ENCODE results near the gene NDE1.
"Not testable (repeated sequence)": the region's sequence is repeated elsewhere in the genome, so short reads cannot be mapped to it uniquely, and the experiment has no call there.

NDE1 gene

DNA sequence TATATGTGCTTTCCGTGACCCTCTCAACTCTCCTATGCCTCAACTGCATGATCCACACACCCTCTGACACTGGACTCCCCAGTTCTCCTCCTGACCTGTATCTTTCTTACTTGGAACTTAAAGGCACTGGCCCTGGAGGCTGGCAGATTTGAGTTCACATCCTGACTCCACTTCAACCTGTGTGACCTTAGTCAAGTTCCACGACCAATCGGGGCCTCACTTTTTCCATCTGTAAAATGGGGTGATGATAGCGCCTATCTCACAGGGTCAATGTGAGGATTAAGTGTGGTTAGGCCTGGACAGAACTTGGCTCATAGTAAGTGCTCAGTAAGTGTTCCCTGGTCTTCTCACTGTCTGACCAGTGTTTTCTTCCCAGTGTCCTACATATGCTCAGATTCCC is 32.1 kb upstream of the NDE1 start:
- in situ Hi-C loops (cut with MboI; ENCODE audit: low pct_unique_long_range_greater_than_20kb, low sequenced_read_pairs) = no loop called here
- DNase-seq = no peak

DNA sequence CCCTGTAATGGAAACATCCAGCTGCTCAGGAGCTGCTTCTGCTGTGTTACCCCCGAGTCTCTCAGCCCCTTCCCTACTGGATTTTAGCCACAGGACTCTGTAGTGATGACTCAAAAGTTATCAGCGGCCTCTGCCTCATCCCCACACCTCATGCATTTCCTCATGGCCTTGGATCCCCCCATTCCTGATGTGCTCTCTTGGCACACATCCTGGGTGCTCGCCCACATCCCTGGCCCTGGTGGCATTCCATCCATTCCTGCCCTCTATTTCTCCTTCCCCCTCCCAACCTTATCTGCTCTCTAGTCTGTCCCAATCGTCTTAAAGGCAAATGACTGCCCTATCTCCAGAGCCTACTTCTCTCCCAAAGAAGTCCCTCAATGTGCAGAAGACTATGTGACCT is 31.7 kb upstream of the NDE1 start:
- no peak for DNase-seq
- in situ Hi-C loops (cut with MboI; ENCODE audit: low pct_unique_long_range_greater_than_20kb, low sequenced_read_pairs) = no loop called here

DNA sequence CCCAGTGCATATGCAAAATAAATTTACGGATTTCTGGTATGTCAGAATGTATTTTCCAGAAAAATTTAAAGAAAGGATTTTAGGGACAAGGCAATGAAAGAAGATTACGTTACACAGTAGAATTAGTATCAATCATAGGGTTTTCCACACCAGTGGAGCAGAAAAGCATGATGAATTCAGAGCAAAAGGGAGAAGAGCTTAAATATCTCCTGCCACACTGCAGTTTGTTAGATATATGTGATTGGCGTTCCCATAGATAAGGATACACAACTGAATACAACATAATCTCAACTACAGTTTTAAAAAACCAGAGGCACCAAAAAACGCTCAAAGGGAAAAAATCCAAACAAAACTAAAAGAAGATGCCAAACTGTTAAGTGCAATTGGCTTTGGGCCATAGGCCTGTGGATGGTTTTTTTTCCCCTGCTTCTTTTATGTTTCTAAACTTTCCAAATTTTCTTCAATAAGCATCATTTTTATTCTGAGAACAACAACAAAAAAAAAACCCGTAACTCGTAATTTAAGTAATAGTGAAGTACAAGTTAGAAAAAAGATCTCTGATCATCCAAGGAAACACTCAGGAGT is 29.3 kb upstream of the NDE1 start:
- DNase-seq = no peak
- in situ Hi-C loops (cut with MboI; ENCODE audit: low pct_unique_long_range_greater_than_20kb, low sequenced_read_pairs) = no loop called here

DNA sequence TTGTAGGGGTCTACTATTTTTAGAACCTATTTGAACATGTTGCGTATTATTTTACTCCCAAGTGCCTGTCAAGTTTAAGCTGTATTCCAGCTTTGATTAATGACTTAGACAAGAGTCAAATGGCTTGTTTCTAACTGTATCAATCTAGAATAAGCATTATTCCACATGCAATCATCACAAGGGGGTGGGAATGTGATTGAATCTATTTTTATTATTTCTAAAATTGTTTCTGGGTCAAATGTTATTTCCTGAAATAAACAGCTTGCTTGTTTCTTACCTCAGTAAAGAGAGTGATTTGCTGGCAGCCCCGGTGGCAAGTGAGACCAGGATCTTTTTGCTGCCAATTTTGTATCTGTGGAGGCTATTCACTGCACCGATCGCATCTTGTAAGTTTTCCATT is 28.6 kb upstream of the NDE1 start:
- in situ Hi-C loops (cut with MboI; ENCODE audit: low pct_unique_long_range_greater_than_20kb, low sequenced_read_pairs) = no loop called here
- no peak for DNase-seq

DNA sequence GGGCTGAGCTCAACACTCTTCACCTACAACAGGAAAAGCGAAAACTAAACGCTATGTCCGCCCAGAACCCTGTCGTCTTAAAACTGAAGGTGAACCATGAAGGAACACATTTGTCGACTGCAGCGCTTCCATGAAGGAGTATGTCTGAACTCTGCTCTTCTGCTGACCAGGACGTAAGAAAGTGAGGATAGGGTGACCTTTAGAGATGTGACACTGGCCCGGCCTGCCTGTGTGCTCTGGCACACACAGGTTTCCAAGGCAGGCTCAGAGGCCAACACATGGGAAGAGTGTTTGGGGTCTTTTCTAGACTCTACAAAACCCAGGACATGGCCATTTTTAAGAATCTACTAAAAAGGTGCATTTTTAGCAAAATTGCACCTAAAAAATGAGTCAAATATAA is 28.2 kb upstream of the NDE1 start:
- DNase-seq = no peak
- in situ Hi-C loops (cut with MboI; ENCODE audit: low pct_unique_long_range_greater_than_20kb, low sequenced_read_pairs) = no loop called here

DNA sequence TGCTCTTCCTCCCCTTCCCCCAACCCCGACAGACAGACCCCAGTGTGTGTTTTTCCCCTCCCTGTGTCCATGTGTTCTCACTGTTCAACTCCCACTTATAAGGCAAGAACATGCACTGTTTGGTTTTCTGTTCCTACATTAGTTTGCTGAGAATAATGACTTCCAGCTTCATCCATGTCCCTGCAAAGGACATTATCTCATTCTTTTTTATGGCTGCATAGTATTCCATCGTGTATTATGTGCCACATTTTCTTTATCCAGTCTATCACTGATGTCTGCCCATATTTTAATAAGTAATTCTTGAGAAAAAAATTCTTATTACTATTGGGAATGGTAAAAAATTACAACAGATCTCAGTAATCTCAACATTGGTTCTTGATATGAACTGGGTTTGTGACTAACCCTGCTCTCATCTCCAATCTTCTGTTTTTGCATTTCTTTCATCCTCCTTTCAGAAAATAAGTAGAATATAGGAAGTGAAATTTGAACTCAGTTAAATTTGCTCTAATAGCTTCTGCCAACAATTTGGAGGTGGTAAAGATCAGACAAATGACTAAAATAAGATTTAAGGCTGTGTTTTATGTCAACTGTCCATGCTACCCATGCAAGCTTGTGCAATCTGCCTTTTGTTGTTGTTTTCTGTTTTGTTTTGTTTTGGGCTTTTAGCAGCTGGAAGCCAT is 18.2 kb upstream of the NDE1 start:
- in situ Hi-C loops (cut with MboI; ENCODE audit: low pct_unique_long_range_greater_than_20kb, low sequenced_read_pairs) = no loop called here
- no peak for DNase-seq

DNA sequence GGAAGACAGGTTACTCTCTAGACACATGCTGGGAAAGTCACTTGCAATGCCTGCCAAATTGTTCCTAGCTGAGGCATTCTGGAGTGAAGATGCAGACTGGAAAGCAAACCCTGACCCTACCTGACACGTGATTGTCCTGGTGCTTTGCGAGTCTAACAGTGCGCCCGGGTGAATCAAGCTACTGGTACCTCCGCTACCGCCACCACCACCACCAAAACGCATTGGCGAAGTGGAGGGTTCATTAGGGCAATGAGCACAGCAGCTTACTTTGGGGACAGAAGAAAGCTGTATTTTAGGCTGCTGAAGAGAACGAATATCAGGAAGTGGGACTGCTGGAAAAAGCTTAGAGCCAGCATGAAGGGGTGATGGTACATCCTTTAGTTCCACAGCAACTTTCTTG is 14.1 kb upstream of the NDE1 start:
- no peak for DNase-seq
- in situ Hi-C loops (cut with MboI; ENCODE audit: low pct_unique_long_range_greater_than_20kb, low sequenced_read_pairs) = no loop called here

DNA sequence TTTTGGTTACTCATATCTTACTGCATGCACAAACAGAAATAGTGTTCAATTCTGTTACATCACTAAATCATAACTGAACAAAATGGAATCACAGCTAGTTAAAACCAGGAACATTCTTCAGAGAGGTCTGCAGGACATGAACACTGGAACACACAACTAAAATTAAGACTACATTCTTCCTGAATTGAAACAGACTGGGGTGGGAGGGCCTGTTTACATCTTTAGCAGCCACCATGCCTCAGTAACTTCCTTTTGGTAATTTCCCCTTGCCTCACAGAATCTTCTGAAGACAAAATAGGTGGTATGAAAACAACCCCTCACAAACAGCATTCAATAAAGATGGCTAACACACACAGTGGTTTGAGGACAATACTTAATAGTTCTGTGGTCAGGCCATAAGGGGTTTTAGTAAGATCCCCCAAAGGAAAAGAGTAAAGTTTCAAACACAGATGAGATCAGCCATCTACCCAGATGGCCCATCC is 13.6 kb upstream of the NDE1 start:
- in situ Hi-C loops (cut with MboI; ENCODE audit: low pct_unique_long_range_greater_than_20kb, low sequenced_read_pairs) = no loop called here
- DNase-seq = peak; percentile 19

DNA sequence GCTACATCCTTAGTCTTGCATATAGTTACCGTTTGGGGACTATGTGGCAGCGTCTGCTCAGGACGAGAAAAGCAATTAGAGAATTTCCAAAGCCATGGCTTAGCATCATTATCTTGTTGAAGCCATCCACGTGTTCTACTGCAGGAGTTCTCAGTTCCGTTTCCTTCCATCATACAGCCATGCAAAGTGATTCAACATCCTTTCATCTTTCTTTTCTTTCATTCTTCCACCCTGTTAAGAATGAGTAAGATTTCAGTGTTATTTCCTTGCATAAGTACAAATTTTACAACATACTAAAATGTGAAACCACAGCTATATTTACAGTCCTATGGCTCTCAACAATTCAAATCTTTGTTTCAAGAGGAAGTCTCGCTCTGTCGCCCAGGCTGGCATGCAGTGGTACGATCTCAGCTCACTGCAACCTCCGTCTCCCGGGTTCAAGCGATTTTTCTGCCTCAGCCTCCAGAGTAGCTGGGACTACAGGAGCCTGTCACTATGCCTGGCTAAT is 10.9 kb upstream of the NDE1 start:
- in situ Hi-C loops (cut with MboI; ENCODE audit: low pct_unique_long_range_greater_than_20kb, low sequenced_read_pairs) = no loop called here
- no peak for DNase-seq

DNA sequence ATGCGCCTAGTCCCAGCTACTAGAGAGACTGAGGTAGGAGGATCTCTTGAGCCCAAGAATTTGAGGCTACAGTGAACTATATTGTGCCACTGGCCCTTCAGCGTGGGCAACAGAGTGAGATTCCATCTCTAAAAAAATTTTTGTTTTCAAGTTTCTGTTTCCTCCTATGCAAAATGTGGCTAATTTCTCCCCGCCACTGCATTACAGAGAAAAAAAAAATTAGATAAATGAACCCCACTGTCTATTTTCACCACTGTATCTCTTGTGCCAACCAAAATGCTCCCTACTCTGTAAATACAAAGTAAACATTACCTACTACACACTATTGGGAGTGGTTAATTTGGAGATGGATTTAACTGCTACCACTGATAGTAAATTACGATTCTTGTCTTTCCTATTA is 9.1 kb upstream of the NDE1 start:
- in situ Hi-C loops (cut with MboI; ENCODE audit: low pct_unique_long_range_greater_than_20kb, low sequenced_read_pairs) = no loop called here
- DNase-seq = no peak

DNA sequence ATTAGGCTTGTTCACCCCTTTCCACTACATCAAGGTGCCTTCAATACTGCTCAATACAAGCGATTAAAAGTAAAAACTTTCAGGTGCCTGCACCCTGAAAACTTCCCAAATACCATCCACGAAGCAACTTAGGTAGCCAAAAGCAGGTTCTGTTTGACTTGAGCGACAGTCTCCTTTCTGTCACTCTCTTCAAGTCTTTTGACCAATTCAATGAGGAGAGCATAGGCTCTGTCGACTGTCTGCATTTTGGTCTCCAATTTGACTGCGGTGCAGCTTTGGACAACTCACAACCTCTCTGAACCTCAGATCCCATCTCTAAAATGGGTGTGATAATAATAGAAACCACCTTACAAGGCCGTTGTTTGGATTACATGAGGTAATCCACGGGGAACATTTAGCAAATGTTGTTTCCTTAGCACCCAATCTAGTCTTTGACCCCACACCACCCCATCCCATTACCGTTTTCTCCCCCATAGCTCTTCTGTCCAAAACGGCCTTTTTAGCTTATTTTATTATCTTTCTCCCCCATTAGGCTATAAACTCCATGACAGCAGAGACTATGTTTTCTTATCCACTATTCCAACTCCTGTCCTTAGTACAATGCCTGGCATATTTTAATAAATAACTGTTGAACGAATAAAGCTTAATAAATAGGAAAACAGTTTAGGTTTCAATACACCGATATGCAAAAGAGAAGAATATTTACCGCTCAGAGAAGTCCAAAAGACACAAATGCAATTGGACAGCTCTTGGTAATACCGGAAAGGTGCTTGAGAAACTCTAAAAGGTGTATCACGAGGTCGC is 8.1 kb upstream of the NDE1 start:
- DNase-seq = no peak
- in situ Hi-C loops (cut with MboI; ENCODE audit: low pct_unique_long_range_greater_than_20kb, low sequenced_read_pairs) = no loop called here

DNA sequence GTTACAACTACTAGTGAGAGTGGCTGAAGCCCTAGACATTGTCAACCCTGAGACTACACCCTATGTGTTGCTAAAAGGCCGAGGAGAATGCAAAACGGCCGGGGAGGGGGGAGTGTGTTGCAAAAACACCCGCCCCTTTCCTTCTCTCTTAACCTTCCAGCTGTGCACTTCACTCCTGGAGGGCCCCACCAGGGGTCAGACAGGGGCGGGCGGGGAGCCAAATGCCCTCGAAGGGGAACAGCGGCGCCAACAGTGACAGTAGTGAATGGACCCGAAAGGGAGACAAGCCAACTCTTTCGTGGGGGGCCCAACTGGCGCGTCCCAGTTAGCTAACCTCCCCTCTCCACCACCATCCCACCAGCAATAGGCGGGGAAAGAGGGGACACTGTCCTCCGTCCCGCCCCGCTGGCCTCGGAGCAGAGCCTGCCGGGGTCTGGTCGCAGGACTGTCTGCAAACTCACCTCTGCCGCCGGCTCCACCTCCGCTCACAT is 7.4 kb upstream of the NDE1 start:
- DNase-seq = peak; percentile 91
- in situ Hi-C loops (cut with MboI; ENCODE audit: low pct_unique_long_range_greater_than_20kb, low sequenced_read_pairs) = no loop called here

DNA sequence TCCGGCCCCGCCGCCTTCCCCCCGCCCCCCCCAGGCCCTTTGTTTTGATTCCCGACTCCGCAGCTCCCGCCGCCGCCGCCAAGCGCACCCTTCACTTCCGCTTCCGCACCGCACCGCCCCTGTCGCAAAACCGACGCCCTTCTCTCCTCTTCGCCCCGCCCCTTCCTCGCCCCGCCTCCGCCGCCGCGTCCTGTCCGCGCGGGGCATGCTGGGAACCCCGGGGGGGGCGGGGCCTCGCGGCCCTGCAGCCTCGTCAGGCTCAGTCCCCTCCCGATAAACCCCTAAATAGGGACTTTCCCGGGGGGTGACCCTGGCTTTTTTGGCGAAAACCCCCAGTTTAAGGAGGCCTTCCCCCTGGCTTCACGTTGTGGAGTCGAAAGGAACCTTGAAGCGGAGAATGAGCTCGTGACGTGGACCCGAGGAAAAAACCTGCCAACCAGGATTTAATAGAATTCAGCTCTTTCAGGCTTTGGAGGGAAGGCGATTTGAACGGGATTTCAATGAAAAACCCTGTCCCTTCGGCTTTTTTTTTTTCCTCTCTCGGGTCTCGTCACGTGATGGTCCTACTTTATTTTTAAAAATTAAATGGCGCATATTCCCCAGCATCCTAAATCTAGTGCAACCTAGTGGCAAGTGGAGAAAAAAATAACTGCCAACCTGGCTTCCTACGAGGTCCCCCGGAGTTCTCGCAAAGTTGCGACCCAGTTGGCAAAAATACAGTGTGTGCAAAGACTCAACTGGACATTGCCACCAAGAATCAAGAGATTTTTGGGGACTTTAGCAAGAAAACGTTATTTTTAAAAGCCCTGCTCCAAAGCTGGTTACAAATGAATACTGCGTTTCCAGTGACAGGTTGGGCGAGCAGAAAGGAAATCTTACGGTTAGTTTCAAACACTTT is 6.7 kb upstream of the NDE1 start, which contains the start of gene MARF1:
Gene MARF1, minus strand, starts transcription at position 107 of the 898 bp plus-strand sequence. CDS start 3,921 bp downstream, outside the sequence.
- in situ Hi-C loops (cut with MboI; ENCODE audit: low pct_unique_long_range_greater_than_20kb, low sequenced_read_pairs) = no loop called here
- DNase-seq = peak; percentile 94

DNA sequence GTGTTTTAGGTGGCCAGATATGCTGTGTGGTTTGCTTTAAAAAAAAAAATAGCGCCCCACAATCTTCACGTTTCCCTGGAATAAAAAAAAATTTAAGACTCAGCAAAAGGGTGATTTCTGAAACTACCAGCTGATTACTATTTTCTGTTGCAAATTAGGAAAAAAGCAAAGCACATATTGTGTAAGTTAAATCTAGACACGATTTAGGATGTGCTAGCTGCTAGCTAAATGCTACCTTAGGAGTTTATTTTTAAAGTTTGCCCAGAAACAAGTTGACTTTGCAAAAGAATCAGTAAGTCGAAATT is 6.1 kb upstream of the NDE1 start:
- no peak for DNase-seq
- in situ Hi-C loops (cut with MboI; ENCODE audit: low pct_unique_long_range_greater_than_20kb, low sequenced_read_pairs) = no loop called here

DNA sequence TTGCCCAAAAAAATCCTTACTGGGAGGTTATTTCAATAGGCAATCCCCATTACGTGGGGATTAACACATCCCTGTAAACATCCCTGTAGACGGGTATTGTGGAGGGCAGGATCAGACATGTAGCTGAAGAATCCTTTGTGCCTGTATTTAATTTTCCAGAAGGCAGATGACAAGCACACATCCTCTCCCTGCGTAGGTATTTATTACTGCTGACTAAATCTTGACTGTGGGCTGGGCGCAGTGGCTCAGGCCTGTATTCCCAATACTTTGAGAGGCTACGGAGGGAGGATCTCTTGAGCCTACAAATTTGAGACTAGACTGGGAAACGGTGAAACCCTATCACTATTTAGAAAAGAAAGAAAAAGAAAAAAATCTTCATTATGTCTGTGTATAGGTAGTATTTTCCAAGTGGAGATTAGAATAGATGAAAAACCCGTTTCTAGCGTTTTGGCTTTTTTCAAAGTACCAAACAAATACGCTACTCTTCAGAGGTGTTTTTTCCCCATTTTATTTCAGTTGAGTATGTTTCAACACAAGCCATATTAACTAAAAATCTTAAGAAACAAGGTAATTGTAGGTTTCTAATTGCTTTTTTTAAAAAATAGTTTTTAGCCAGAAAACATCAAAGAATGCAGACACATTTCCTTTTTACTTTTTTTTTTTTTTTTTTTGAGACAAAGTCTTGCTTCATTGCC is 5.6 kb upstream of the NDE1 start:
- in situ Hi-C loops (cut with MboI; ENCODE audit: low pct_unique_long_range_greater_than_20kb, low sequenced_read_pairs) = no loop called here
- peak; percentile 21 for DNase-seq

DNA sequence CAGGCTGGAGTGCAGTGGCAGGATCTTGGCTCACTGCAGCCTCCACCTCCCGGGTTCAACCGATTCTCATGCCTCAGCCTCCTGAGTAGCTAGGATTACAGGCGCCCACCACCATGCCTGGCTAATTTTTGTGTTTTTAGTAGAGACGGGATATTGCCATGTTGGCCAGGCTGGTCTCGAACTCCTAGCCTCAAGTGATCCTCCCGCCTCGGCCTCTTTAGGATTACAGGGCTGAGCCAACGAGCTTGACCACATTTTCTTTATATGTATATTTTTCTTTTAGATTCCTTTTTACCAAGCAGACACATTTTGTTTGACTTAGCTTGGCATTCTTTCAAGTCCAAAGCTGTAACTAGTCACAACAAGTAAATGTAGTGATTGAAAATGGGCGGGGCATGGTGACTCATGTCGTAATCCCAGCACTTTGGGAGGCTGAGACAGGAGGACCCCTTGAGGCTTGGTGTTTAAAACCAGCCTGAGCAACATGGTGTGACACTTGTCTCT is 5.0 kb upstream of the NDE1 start:
- DNase-seq = peak; percentile 19
- in situ Hi-C loops (cut with MboI; ENCODE audit: low pct_unique_long_range_greater_than_20kb, low sequenced_read_pairs) = not testable (repeated sequence)

DNA sequence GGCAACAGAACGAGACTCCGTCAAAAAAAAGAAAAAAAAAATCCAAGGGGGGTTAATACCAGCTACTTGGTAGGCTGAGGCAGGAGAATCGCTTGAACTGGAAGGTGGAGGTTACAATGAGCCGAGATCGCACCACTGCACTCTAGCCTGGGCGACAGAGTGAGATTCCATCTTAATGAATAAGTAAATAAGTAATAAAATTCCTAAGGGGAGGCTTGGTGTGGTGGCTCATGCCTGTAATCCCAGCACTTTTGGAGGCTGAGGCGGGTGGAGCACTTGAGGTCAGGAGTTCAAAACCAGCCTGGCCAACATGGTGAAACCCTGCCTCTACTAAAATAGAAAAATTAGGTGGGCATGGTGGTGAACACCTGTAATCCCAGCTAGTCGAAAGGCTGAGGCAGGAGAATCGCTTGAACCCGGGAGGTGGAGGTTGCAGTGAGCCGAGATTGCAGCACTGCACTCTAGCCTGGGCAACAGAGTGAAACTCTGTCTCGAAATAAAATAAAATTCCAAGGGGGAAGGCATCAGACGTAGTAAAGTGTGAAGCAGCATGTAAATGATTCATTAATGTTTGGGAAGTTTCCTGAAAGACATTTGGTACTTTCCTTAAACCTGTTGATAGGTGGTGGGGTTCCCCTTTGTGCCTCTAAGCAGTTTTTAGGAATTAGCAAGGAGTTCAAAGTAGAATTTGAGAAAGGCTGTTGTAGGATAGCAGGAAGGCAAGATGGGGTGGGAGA is 3.3 kb upstream of the NDE1 start:
- in situ Hi-C loops (cut with MboI; ENCODE audit: low pct_unique_long_range_greater_than_20kb, low sequenced_read_pairs); DNase-seq: not testable (repeated sequence)

Data from KBM-7 (cell line).